Smooth muscle cell (in vitro differentiated cells): Measurements from ENCODE around the gene OPN4. TPM values are rescaled to one million over a fixed set of nuclear protein-coding genes. Genes with fewer than 3 reads are reported as not detected.

Source experiments
- DNase-seq: peaks from one replicate; lab custom pipeline; 2025; ENCODE audit not compliant: unreplicated experiment; lab: John Stamatoyannopoulos, UW
- H2AFZ ChIP-seq: fragments of 200-600 bp; sonication (generic); 2 replicates; pipeline ENCODE4 v1.6.0; 2016; ENCODE audit warnings: antibody characterized with exemption, low read depth, mild to moderate bottlenecking
- H3F3A ChIP-seq: fragments of 200-600 bp; sonication (generic); 2 replicates; pipeline ENCODE4 v1.6.0; 2017; ENCODE audit warnings: antibody characterized with exemption, low read depth
- H3K27ac ChIP-seq: fragments of 200-600 bp; sonication (generic); 2 replicates; pipeline ENCODE4 v1.5.1; 2016; ENCODE audit warnings: low read depth, mild to moderate bottlenecking
- H3K27me3 ChIP-seq: fragments of 200-600 bp; sonication (generic); 2 replicates; pipeline ENCODE4 v1.6.1; 2016; ENCODE audit warnings: low read depth, mild to moderate bottlenecking
- H3K36me3 ChIP-seq: fragments of 200-600 bp; sonication (generic); 2 replicates; pipeline ENCODE4 v1.5.1; 2016; ENCODE audit warnings: low read depth
- H3K4me1 ChIP-seq: fragments of 200-600 bp; sonication (generic); 2 replicates; pipeline ENCODE4 v1.5.1; 2016; ENCODE audit warnings: low read depth
- H3K4me2 ChIP-seq: fragments of 200-600 bp; sonication (generic); 2 replicates; pipeline ENCODE4 v1.6.0; 2016; ENCODE audit warnings: mild to moderate bottlenecking
- H3K4me3 ChIP-seq: fragments of 200-600 bp; sonication (generic); 2 replicates; pipeline ENCODE4 v1.5.1; 2016; ENCODE audit warnings: mild to moderate bottlenecking
- H3K79me2 ChIP-seq: fragments of 200-600 bp; sonication (generic); 2 replicates; pipeline ENCODE4 v1.6.0; 2016; ENCODE audit warnings: low read depth, mild to moderate bottlenecking
- H3K9ac ChIP-seq: fragments of 200-600 bp; sonication (generic); 2 replicates; pipeline ENCODE4 v1.6.0; 2016; ENCODE audit warnings: low read depth
- H3K9me3 ChIP-seq: fragments of 200-600 bp; sonication (generic); replicated peaks from 2 replicates; pipeline ENCODE4 v1.5.1; 2016; ENCODE audit warnings: low read depth
- H4K20me1 ChIP-seq: fragments of 200-600 bp; sonication (generic); 2 replicates; pipeline ENCODE4 v1.6.0; 2016; ENCODE audit warnings: low read depth
- CTCF ChIP-seq: fragments of 200-600 bp; sonication (generic); IDR thresholded peaks from 2 replicates; pipeline ENCODE4 v1.5.1; 2017; ENCODE audit warnings: borderline replicate concordance, mild to moderate bottlenecking, antibody characterized with exemption; ENCODE audit not compliant: insufficient read depth, poor library complexity, severe bottlenecking
- WGBS: methylation state at CpG from one replicate; pipeline ENCODE4 v1.1.7; 2016; ENCODE audit warnings: low lambda C conversion rate; 5-methylcytosine and 5-hydroxymethylcytosine counted together
- polyA plus RNA-seq: library from polyadenylated mRNA; unstranded; fragments of >200 nt; fragmentation: Nextera tagmentation; extraction: Ambion mirVana; gene quantifications from 2 replicates; pipeline ENCODE4 v1.2.1, GENCODE V29; 2016
- total RNA-seq: library from RNA; depleted of rRNA; stranded (reverse); fragments of >200 nt; gene quantifications from 2 replicates; pipeline ENCODE4 v1.2.3, GENCODE V29; 2014

OPN4 gene
- total and polyA plus RNA-seq, 2 experiments from 2014 or later, result not detected

- Histone ChIP-seq H3K9ac (no peak overlapping the region), H2AFZ (no peak overlapping the region), H3K4me1 (peaks cover 10% of the 10 kb centered on the region), H4K20me1 (no peaks in the 10 kb centered on the region), H3K27me3 (no peaks in the 10 kb centered on the region), H3F3A (no peaks in the 10 kb centered on the region), H3K4me3 (no peak overlapping the region), H3K4me2 (no peak overlapping the region), H3K36me3 (no peaks in the 10 kb centered on the region), H3K27ac (no peak overlapping the region), H3K79me2 (no peaks in the 10 kb centered on the region), H3K9me3 (no peaks in the 10 kb centered on the region)
- no peak for DNase-seq
- 90% methylated on average over 7 of the region's 7 CpGs for WGBS
- TF ChIP-seq CTCF, result no peak
Observed at GRCh38 chr10:86665218-86665607, 10.9 kb downstream of the OPN4 start.

- Histone ChIP-seq H3K4me3 (no peak overlapping the region), H3K4me2 (no peak overlapping the region), H4K20me1 (no peaks in the 10 kb centered on the region), H3K4me1 (peaks cover 10% of the 10 kb centered on the region), H3K27ac (no peak overlapping the region), H2AFZ (no peak overlapping the region), H3K36me3 (no peaks in the 10 kb centered on the region), H3K9me3 (no peaks in the 10 kb centered on the region), H3K79me2 (no peaks in the 10 kb centered on the region), H3F3A (no peaks in the 10 kb centered on the region), H3K27me3 (no peaks in the 10 kb centered on the region), H3K9ac (no peak overlapping the region)
- TF ChIP-seq CTCF, result no peak
- WGBS, result 61% methylated on average over 12 of the region's 12 CpGs
- no peak for DNase-seq
Observed at GRCh38 chr10:86665868-86666267, 11.5 kb downstream of the OPN4 start.

GRCh38 chr10:86666538-86666937 lies 12.2 kb downstream of the OPN4 start:
- 93% methylated on average over 7 of the region's 7 CpGs for WGBS
- no peaks in the 10 kb centered on the region for H3K27me3 ChIP-seq

More at GRCh38 chr10:86666538-86666937, 12.2 kb downstream of the OPN4 start:
- no peaks in the 10 kb centered on the region for H3K36me3 ChIP-seq
- H3F3A ChIP-seq, result no peaks in the 10 kb centered on the region
- H3K4me3 ChIP-seq, result no peak overlapping the region
- no peaks in the 10 kb centered on the region for H3K79me2 ChIP-seq
- no peak for DNase-seq
- TF ChIP-seq CTCF, result no peak
- peaks cover 10% of the 10 kb centered on the region for H3K4me1 ChIP-seq
- H3K27ac ChIP-seq, result no peak overlapping the region
- H3K9ac ChIP-seq, result no peak overlapping the region
- H3K4me2 ChIP-seq, result no peak overlapping the region
- H4K20me1 ChIP-seq, result no peaks in the 10 kb centered on the region
- no peak overlapping the region for H2AFZ ChIP-seq
- no peaks in the 10 kb centered on the region for H3K9me3 ChIP-seq
